Measurements from ENCODE around the gene FSTL4. TPM values are rescaled to one million over a fixed set of nuclear protein-coding genes. Genes with fewer than 3 reads are reported as not detected.
A peak's percentile ranks its signal among the peaks of the same experiment; 100 is the strongest.
"Not testable (repeated sequence)": the region's sequence is repeated elsewhere in the genome, so short reads cannot be mapped to it uniquely, and the experiment has no call there.

FSTL4 gene
- total RNA-seq, 1 donor from 2014 or later, result 0.67 TPM

- Histone ChIP-seq H3K9me3 (no peaks in the 10 kb centered on the region), H3K4me1 (no peaks in the 10 kb centered on the region), H3K27ac (no peak overlapping the region), H3K36me3 (no peaks in the 10 kb centered on the region), H3K4me3 (no peak overlapping the region), H3K27me3 (peaks cover 8% of the 10 kb centered on the region)
- intact Hi-C loops (cut with DNase I), result no loop called here
- DNase-seq, result peak; percentile 72
- ATAC-seq, result peak; percentile 95
- peak; percentile 71 for TF ChIP-seq CTCF (IDR thresholded peaks at IDR 0.05)
These were observed 59.3 kb downstream of the FSTL4 start for GRCh38 chr5:133552925-133553525.

- TF ChIP-seq CTCF (IDR thresholded peaks at IDR 0.05), result no peak
- Histone ChIP-seq H3K4me1 (no peaks in the 10 kb centered on the region), H3K27me3 (no peaks in the 10 kb centered on the region), H3K36me3 (no peaks in the 10 kb centered on the region), H3K27ac (no peak overlapping the region), H3K4me3 (no peak overlapping the region), H3K9me3 (no peaks in the 10 kb centered on the region)
- DNase-seq, result no peak
- no peak for ATAC-seq
- intact Hi-C loops (cut with DNase I), result no loop called here
These were observed 65.8 kb downstream of the FSTL4 start for GRCh38 chr5:133546500-133546899.

- Histone ChIP-seq H3K27me3 (no peaks in the 10 kb centered on the region), H3K9me3 (no peaks in the 10 kb centered on the region), H3K36me3 (no peaks in the 10 kb centered on the region), H3K4me3 (no peak overlapping the region), H3K4me1 (no peaks in the 10 kb centered on the region), H3K27ac (no peak overlapping the region)
- no peak for ATAC-seq
- TF ChIP-seq CTCF (IDR thresholded peaks at IDR 0.05), result no peak
- DNase-seq, result no peak
- intact Hi-C loops (cut with DNase I), result no loop called here
These were observed 68.0 kb downstream of the FSTL4 start for GRCh38 chr5:133544346-133544745.

- no peak for TF ChIP-seq CTCF (IDR thresholded peaks at IDR 0.05)
- H3K27ac ChIP-seq, result no peak overlapping the region
- ATAC-seq (no peak), DNase-seq (no peak)
- H3K36me3 ChIP-seq, result no peaks in the 10 kb centered on the region
- no peaks in the 10 kb centered on the region for H3K4me1 ChIP-seq
- no peak overlapping the region for H3K4me3 ChIP-seq
- H3K27me3 ChIP-seq, result no peaks in the 10 kb centered on the region
- no peaks in the 10 kb centered on the region for H3K9me3 ChIP-seq
- intact Hi-C loops (cut with DNase I), result no loop called here
These were observed 72.5 kb downstream of the FSTL4 start for GRCh38 chr5:133539818-133540217.

GRCh38 chr5:133538718-133539117, 73.6 kb downstream of the FSTL4 start:
- no peaks in the 10 kb centered on the region for H3K36me3 ChIP-seq
- DNase-seq, result no peak
- no peak overlapping the region for H3K27ac ChIP-seq
- no peak for ATAC-seq
- no peak overlapping the region for H3K4me3 ChIP-seq
- intact Hi-C loops (cut with DNase I), result no loop called here
- H3K9me3 ChIP-seq, result no peaks in the 10 kb centered on the region
- H3K4me1 ChIP-seq, result no peaks in the 10 kb centered on the region
- TF ChIP-seq CTCF (IDR thresholded peaks at IDR 0.05), result no peak
- no peaks in the 10 kb centered on the region for H3K27me3 ChIP-seq

GRCh38 chr5:133535241-133535929, 77.0 kb downstream of the FSTL4 start:
- H3K4me1 ChIP-seq; H3K36me3 ChIP-seq; DNase-seq; H3K27me3 ChIP-seq; intact Hi-C loops (cut with DNase I); ATAC-seq; H3K4me3 ChIP-seq; H3K9me3 ChIP-seq; H3K27ac ChIP-seq: not testable (repeated sequence)
